NCI-H2227 (cell line): ENCODE results near the gene TTC31.

Source experiments
- DNase-seq: peaks from one replicate; lab custom pipeline; 2025; ENCODE audit not compliant: unreplicated experiment; lab: John Stamatoyannopoulos, UW

The TTC31 gene

DNA sequence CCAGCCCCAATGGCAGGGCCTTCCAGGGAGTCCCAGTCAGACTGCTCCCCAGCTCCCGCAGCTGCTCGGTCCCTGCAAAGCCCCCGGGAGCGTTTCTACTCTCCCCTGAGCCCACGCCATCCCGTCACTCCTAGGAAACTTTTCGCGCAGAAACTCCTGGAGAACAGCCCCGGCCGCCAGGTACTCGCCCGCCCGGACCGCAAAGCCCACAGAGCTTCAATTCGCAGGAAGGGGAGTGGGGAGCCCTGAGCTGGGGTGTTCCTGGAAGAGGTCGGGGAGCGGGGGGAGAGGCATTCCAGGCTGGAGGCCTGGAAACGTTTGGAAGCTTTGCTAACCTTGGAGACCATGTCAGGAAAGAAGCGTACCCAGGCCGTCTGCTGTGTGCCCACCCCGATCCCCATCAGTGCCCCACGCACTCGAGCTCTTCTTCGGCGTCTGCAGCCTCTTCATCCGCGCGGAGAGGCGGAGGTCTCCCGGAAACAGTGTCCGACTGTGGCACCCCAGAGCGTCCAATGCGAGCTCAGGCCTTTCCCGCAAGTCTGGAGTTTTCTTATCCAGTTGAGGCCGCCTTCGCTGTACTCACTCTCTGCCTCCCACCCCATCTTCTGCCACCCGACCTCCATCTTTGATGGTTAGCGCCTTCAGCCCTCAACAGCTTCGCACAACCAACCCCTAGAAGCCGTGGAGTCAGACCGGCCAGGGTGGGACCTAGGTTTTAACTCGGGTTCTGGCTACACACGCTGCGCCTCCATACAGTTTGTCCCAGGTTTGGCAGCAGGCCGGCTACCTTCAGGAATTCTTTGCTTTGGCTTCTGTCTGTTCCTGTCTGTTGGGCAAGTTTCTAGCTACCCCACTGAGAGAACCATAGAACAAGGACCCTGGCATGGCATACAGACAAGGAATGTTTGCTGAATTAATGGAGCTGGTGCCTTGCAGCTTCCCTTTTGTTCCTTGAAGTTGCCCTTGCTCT is 20.9 kb downstream of the TTC31 start:
- DNase-seq = no peak

DNA sequence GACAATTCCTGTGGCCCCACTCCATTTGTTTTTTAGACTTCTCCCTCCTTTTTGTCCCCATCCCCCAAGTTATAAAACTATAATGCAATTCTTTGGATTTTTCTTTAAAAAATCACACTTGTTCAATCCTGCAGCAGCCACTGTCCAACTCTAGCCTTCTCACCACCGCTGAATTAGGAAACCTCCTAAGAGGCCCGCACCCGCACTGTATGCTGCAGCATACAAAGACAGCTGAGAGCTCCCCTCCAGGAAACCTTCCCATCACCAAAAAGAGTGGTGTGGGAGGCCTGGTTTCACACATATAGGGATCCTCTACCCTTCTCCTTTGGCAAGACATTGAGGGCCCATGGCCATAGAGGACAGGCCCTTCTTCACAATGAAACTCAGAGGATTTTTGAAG is 21.7 kb downstream of the TTC31 start:
- DNase-seq = no peak

DNA sequence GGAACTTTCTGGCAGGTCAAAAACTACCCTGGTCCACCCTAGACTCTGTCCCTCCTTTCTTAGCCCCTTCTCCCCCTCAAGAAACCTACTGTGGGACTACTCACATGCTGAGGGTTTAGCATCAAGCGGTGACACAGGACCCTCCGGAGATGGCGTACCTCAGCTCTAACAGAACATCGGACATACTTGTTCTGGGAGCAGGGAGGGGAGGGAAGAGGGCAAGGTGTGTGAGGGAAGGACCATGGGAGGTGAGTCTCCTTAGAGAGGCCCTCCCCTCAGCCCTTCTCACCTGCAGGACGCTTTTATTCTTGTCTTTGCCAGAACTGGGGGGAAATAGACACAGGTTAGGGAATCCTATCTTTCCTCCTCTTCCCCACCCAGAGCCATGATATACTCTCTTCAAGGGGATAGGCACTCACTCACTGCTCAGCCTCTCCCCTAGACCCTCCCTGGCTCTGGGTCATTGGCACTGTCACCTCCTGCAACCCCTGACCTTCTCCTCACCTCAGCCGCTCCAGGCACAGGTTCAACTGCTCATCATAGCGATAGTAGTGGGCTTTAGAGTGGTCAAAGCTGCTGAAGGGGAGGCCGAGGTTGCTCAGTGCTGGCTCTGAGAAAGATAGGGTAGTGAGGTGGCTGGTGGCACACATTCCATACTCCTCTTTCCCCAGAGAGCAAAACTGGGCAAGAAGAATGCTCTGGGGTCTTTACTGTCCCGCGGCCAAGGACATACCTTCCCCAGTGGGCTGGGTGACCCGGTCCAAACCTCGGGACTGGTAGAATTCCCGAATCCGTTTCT is 22.8 kb downstream of the TTC31 start:
- DNase-seq = no peak

DNA sequence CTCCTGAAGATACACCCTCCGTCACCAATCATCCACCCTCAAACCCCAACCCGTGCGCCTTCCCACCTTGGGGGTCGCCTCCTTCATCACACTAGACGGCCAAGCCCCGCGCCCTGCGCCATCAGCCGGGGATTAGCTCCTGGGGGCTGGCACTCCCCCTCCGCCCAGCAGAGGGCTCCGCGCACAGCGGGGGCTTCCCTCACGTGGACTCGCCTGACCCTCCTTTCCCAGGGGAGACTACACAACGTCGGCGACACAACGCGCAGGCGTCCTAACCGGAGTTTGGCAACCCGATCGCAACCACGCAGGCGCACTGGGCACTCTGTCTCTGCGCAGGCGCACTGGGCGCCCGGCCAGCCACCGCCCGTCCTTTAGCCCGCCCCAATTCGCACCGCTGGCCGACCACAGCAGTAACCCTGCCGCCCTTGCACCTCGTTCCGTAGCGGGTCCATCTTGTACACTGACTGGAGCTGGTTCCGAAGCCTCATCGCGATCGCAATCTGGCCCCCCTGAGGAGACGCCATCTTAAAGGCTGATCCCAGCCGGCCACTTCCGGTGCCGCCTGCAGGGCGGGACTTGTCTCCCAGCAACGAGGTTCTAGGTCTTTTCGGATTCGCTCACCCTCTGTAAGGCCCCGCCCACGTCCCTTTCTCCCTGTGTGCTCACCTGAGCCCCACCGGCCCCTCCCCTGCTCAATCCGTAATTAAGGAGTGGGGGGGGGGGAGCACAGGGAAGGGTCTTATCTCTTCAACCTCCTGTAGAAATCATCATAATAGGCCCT is 24.5 kb downstream of the TTC31 start, which contains the start of gene PCGF1:
PCGF1 (minus strand) TSS at position 551 of the 781 bp plus-strand sequence; CDS start at position 524, 27 bp downstream.
- DNase-seq = peak; percentile 99

DNA sequence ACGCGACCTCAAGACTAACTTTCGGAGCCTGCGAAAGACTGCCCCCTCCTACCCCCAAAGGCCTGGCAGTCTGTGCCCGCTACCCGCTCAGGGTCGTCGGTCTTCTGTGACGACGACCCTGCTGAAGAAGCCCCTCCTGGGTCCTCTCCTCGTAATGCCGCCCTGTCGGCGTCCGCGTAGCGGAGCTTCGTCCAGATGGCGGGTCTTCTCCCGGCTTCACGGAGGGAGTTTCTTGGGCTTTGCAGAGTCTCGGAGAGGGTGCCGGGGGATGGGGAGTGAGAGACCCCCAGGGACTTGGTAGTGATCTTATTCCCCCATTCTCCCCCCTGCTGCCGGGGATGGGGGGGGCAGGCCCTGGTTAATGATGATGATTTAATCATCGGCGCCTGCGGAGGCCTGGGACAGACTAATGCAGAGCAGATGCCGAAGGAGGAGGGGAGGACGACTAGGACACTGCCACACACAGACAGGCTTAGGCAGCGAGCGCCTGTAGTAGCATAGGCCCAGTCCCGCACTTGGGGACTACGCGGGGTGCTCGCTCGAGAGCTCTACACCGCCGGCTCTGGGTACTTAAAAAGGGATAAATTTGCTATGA is 25.1 kb downstream of the TTC31 start:
- DNase-seq = peak; percentile 81

DNA sequence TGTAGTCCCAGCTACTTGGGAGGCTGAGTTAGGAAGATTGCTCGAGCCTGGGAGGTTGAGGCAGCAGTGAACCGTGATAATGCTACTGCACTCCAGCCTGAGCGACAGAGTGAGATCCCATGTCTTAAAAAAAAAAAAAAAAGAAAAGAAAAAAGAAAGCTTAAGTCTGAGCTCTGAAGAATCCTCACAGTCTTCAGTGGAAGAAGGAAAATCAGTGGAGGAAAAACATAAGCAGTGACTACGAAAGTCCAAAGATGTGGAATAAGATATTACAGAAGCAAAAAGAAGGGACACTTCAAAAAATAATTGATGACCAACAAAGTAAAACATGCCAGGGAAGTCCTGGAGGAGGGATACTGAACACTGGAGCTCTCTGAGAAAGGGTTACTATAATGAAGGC is 27.4 kb downstream of the TTC31 start:
- DNase-seq = no peak

DNA sequence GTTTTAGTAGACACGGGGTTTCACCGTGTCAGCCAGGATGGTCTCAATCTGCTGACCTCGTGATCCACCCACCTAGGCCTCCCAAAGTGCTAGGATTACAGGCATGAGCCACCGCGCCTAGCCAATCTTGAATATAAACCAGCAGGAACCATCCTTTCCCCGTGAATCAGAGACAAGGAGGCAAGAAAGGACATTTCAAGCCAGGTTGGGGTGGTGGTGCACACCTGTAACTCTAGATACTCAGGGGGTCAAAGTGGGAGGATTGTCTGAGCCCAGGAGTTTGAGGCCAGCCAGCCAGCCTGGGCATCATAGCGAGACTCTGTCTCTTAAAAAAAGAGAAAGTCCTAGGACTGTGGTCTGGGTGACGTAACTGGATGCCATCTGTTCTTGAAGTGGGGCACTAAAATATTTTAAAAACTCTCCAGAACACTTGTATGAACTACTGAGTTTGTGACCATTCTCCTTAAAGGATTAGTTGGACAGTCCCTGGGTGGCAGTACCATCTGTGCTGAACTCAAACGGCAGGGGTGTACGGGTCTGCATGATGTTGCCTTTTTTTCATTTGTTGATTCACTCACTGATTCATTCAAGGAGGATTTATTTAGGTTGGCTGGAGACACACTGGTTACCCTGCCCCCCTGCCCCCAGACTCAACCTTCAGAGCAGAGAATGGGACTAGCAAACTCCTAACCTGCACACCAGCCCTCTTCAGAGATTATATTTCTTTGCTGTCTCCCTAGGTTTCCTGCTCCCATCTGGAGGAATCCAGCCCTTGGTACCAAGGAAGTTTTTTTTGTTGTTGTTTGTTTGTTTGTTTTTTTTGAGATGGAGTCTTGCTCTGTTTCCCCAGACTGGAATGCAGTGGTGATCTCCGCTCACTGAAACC is 28.5 kb downstream of the TTC31 start:
- DNase-seq = no peak

DNA sequence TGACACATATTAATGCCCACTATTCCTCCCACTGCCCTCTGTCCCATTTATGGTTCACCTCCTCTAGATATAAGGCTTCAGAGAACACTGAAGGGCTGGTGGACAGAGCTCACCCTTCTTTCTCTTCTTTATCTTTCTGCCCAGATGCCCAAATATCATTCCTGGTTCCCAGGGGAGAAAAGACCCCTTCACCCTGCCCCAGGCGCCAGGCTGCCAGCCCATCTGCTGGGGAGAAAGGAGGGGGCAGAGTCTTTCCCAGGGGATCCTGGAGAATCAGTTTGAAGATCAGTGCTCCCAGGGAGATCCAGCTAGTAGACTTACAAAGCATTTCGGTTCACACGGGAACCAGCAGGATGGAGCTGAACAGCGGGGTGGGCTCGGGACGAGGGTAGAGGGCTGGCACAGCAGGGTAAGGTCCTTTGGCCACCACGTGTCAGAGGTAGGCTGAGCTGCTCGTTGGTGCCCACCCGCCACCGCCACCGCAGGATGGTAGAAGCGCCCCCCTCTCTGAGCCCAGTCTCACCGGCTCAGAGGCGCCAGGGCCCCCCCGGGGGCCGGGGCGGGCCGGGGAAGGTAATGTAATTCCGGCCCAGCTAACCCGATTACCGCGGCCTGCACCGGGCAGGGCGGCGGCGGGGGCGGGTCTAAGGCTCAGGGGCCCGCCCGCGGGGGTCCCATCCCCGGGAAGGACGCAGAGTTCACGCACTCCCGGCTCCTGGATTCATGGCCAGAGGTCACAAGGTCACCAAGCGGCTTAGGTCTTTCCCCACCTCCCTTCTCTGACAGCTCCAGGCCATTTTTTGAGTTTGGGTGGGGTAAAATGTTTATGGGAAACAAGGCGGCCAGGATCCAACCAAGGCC is 30.1 kb downstream of the TTC31 start:
- DNase-seq = peak; percentile 63

DNA sequence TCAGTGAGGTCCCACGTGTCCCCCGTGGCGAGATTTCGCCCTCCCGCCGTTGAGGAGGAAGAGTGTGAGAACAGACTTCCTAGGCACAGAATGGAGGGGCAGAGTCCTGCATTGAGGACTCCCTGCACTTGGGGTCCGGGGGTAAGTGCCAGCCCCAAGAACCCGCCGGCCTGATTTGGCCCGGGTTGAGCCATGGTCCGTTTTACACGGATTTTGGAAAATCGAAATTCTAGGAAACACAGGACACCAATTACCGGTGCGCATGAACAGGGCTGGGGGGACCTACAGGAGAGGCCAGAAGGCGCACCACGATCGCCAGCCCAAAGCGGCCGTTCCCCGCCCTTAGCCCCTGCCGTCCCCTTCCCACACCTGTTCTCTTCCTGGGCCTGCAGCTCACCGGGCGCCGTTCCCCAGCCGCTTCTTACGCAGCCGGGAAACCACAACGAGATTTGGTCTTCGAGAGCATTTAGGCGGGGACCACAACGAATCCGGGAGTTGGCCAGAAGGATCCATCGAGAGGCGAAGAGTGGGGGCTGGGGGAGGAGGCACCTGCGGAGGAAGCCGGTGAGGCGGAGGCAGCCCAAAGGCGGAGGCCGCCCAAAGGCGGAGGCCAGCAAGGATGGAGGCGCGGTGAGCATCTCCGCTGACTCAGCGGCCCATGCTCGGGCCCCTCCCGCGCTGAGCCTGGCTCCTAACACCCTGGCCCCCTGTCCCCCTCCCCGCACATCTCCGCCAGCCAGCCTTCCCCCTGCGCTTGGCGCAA is 30.9 kb downstream of the TTC31 start:
- DNase-seq = peak; percentile 78

DNA sequence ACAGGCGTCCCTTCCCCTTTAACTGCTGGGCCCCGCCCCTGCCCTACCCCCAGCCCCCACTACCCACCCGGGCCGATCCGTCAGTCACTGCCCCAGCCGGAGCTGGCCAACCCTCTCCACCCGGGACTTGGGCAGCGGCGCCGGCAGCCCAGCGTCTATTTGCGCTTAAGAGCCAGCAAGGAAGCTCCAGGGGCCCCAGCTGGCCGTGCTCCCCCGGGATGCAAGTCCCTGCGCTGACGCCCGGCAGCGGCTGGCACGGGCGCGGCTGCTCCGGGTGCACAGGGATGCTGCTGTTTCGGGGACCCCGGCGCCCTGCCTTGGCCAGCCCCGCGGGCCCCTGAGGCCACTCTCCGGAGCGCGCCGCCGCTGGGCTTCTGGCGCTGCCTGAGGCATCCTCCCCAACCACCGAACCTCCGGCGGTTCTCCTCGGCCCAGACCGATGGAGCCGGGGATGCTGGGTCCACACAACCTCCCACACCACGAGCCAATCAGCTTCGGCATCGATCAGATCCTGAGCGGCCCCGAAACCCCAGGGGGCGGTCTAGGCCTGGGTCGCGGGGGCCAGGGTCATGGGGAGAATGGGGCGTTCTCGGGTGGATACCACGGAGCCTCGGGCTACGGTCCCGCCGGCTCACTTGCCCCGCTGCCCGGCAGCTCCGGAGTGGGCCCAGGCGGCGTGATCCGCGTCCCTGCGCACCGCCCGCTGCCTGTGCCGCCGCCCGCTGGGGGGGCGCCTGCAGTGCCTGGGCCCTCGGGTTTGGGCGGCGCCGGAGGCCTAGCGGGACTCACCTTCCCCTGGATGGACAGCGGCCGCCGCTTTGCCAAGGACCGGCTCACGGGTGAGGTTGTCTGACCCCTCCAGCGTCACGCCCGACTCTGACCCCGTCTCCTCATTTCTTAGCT is 31.7 kb downstream of the TTC31 start, which contains the start of gene TLX2:
TLX2 (plus strand) TSS at position 83 of the 903 bp plus-strand sequence; CDS start at position 440, 357 bp downstream.
- DNase-seq = no peak

DNA sequence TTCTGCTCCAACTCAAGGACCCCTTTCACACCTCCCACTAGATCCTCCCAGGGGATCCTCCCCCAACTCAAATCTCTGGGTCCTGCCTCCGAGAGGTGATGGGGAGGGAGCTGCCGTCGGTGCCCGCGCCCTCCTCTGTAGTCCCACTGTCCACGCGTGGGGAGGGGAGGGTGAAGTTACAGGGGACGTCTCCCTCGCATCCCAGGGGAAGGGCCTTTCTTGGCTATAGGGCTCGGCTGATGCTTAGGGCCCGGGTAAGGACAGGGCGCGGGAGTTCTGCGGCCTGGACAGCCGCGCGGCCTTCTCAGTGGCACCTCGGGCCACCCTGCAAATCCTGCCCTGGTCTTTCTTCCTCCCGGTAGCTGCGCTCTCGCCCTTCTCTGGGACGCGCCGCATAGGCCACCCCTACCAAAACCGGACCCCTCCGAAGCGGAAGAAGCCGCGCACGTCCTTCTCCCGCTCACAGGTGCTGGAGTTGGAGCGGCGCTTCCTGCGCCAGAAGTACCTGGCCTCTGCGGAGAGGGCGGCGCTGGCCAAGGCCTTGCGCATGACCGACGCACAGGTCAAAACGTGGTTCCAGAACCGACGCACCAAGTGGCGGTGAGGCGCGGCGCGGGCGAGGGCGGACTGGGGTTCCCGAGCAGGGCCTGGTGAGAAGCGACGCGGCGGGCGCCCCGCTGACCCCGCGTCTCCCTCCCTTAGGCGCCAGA is 32.5 kb downstream of the TTC31 start:
- no peak for DNase-seq

DNA sequence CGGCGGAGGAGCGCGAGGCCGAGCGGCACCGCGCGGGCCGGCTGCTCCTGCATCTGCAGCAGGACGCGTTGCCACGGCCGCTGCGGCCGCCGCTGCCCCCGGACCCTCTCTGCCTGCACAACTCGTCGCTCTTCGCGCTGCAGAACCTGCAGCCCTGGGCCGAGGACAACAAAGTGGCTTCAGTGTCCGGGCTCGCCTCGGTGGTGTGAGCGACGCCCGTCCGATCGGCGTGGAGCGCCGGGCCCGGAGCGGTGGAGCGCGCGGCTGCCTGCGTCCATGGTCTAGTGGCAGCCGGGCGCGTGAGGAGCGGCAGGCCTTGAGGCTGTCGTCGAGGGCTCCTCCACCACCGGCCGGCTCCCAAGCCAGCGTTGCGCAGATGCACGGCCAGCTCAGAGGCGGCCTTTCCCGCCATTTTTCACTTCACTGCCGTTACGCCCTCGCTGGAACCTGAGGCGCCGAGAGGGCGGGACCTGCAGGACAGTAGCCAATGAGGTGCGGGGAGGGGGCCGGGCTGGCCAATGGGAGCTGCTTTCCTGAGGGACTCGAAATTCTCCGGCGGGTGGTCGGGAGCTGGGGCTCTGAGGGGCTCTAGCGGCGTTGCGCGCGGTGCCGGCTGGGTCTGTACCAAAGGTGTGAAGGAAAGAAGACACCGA is 33.2 kb downstream of the TTC31 start:
- no peak for DNase-seq

DNA sequence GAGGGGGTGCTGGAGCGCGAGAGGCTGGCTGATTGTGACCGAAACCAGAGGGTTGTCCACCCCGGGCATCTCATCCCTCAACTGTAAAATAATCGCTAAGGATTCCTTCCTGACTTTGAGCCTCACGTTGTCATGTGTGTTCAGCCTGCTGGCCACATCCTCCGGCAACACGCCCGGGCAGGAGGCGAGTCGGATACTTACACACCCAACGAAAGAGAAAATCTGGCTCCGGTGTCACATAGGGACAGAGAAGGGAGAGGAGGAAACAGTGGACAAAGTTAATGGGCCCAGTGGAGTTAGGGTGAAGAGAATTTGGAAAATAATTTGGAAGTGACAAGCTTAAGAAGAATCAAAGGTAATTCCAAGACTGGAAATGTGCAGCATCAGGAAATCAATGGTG is 33.8 kb downstream of the TTC31 start:
- no peak for DNase-seq

DNA sequence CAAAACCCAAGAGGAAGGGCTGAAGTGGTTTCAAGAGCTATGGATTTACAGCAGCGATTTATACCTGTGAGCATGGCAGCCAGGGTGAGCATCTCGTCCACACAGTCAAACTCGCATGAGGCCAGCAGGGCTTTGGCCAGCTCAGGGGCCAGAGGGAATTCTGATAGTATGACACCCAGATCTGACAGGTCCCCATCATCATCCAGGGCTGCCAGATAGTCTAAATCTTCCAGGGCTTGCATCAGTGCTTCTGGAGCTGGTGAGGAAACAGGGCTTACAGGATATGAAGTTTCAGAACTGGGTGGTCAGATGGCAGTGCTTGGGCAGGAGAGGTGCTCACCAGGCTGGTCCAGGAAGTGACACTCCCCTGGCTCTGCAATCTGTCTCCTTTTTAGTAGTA is 39.6 kb downstream of the TTC31 start:
- no peak for DNase-seq

DNA sequence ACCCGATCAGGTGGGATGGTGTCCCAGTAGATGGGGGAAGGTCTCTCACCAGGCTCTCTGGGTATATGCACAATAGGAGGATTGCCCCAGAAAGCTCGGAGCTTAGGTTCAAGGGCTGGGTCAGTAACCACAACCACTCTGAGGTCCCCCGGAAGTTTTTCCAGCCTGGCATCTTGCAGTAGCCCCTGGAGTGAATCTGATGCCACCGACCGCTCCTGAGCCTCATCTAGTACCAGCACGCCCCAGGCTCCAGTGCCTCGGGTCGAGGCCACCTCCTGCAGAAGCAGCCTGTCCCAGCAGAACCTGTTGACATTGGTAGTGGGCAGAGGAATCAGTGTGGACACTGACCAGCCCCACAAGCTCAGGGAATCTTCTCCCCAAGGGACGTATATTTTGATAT is 41.1 kb downstream of the TTC31 start:
- no peak for DNase-seq
